ENCODE measurements around the gene PGM5.

PGM5 gene

DNA sequence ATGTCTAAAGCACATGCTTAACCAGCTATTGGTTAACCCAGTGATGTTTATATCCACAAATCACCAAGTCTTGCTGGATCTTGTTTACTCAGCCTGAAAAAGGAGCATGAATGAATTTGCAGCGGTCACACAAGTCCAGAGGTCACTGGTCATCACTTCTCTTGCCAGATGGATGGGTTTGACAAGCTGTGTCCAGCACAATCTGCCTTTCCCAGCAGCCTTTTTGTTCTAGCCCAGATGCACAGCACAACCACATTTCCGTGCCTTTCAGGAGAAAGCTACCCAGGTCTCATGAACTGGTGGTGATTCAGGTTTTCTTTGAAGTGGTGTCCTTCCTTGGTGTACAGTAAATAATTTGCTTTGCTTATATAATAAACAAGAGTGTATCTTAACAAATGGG, 152.1 kb downstream of the PGM5 start:
- TF ChIP-seq CTCF (IDR thresholded peaks at IDR 0.05; ENCODE audit: borderline replicate concordance, insufficient read depth, low read depth, low read length) = no peak
- H3K4me3 ChIP-seq (ENCODE audit: low read depth, low read length) = no peak overlapping the region

DNA sequence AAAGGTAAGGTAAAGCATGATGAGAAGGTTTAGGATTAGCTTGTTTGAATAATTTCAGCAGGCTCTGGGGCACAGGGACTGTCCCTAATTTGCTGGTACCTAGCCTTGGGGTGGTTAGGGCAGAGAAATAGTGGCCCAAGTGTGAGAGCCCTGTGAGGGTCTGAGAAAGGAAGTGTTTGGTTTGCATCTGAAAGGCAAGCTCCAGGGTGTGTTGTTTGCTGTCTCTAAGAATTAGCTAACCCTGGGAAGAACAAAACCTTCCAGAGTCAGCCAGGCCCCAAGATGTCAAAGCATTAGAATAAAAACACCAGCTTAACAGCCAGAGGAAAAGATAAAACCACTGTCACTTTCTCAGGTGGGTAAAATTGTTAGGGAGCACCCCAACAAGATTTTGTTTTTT, 153.3 kb downstream of the PGM5 start:
- no peak overlapping the region for H3K4me3 ChIP-seq (ENCODE audit: low read depth, low read length)
- no peak for TF ChIP-seq CTCF (IDR thresholded peaks at IDR 0.05; ENCODE audit: borderline replicate concordance, insufficient read depth, low read depth, low read length)

DNA sequence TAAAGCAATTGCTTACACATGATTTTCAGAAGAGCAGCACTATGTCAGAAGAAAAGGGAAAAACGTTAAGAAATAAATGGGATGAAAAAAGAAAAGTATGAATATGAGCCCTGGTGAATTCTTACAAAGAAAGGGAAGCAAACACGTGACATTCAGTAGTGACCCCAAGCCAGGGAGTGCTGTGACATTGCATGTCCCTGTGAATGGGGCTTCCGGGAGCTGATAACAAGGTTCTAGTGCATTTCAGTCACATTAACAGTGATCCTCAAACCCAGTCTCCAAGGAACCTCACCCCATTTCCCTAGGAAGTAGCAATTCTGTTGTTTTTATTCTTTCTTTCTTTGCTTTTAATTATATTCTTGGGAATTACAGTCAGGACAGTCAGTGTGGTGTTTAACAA, 157.0 kb downstream of the PGM5 start:
- no peak for TF ChIP-seq CTCF (IDR thresholded peaks at IDR 0.05; ENCODE audit: borderline replicate concordance, insufficient read depth, low read depth, low read length)
- no peak overlapping the region for H3K4me3 ChIP-seq (ENCODE audit: low read depth, low read length)

DNA sequence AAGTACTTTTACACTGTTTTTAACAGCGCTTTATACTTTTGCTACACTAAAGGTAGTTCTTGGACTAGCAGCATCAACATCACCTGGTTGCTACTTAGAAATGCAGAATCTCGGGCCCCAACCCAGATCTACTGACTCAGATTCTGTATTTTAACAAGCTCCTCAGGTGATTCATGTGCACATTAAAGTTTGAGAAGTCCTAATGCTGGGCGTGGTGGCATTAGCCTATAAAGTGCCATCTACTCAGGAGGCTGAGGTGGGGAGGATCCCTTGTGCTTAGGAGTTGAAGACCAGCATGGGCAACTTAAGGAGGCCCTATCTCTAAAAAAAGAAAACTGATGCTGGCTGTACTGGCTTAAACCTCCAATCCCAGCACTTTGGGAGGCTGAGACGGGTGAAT, 157.6 kb downstream of the PGM5 start:
- no peak overlapping the region for H3K4me3 ChIP-seq (ENCODE audit: low read depth, low read length)
- TF ChIP-seq CTCF (IDR thresholded peaks at IDR 0.05; ENCODE audit: borderline replicate concordance, insufficient read depth, low read depth, low read length) = no peak

DNA sequence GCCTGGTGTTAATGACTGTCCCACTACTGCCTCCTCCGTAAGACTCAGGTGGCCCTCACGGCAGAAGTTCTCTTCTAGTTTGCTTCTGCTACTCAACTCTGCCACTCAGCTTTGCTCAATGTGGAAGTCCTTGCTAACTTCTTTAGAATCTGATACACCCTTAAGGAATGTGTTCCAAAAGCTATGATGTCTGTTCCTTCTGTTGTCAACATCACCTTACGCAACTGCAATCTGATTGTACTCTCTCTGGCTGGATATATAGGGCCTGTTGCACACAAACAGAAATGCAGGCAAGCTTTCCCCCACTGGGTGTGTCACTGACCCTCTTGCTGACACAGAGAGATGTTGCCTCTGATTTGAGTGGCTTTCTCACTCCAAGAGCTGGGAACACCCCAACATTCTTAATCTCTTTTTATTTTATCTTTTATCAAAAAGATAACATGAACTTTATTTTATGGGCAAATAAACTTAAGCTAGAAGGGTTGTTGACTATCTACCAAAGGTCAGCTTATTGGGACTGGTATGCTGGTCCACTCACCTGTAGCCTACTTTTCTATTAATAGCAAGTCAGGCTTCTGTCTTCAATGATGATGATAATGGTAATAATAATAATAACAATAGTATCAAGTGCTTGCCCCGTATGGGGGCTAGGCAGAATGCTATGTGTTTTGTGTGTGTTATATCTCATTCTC, 159.1 kb downstream of the PGM5 start:
- no peak overlapping the region for H3K4me3 ChIP-seq (ENCODE audit: low read depth, low read length)
- TF ChIP-seq CTCF (IDR thresholded peaks at IDR 0.05; ENCODE audit: borderline replicate concordance, insufficient read depth, low read depth, low read length) = no peak

- TF ChIP-seq CTCF (IDR thresholded peaks at IDR 0.05; ENCODE audit: borderline replicate concordance, insufficient read depth, low read depth, low read length) = no peak
- no peak overlapping the region for H3K4me3 ChIP-seq (ENCODE audit: low read depth, low read length)
Observed at GRCh38 chr9:68522131-68522530, 165.7 kb downstream of the PGM5 start.

DNA sequence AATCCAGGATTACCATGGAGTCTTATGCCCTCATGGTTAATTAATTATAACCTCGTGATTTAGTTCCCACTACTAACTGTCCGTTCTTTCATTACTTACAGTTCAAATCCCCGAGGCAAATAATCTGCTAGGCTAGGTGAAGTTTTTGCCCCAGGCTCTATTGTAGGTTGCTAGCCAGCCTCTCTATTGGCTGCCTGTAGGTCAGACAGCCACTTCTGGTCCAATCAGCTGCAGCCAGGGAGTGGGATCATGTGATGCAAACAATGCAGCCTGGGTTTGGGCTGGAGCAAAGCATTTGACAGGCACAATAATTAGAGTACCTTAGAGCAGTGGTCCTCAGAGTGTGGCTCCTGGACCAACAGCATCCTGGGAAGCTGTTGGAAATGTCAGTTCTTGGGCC, 166.5 kb downstream of the PGM5 start:
- TF ChIP-seq CTCF (IDR thresholded peaks at IDR 0.05; ENCODE audit: borderline replicate concordance, insufficient read depth, low read depth, low read length) = no peak
- H3K4me3 ChIP-seq (ENCODE audit: low read depth, low read length) = no peak overlapping the region

All from GM12875 (cell line).